Activated CD4-positive, alpha-beta T cell treated with anti-CD3 and anti-CD28 coated beads, Interleukin-10, Interleukin-2, amounts not matched to agents 100 ng/mL and 50 ng/mL, durations not matched to agents 16 hours and 8 hours (primary cell): ENCODE data around the gene NPM1.

ENCODE experiments used
- DNase-seq: peaks from one replicate; pipeline ENCODE4 v3.0.0-alpha.2; 2020

Gene NPM1

GRCh38 chr5:171453056-171453725 lies 65.5 kb downstream of the NPM1 start:
- DNase-seq: no peak

GRCh38 chr5:171453988-171454387 lies 66.3 kb downstream of the NPM1 start:
- no peak for DNase-seq

- DNase-seq: no peak
Observed at GRCh38 chr5:171454549-171454948, 66.9 kb downstream of the NPM1 start.

GRCh38 chr5:171455522-171455921 lies 67.9 kb downstream of the NPM1 start:
- DNase-seq: no peak

- DNase-seq: no peak
Observed at GRCh38 chr5:171457208-171457981, 69.7 kb downstream of the NPM1 start.

GRCh38 chr5:171459839-171460238 lies 72.2 kb downstream of the NPM1 start:
- DNase-seq: no peak
